Activated CD8-positive, alpha-beta memory T cell treated with anti-CD3 and anti-CD28 coated beads for 4 hours (primary cell): ENCODE measurements around the gene SLC1A5.
A peak's percentile ranks its signal among the peaks of the same experiment; 100 is the strongest.
"Not testable (repeated sequence)": the region's sequence is repeated elsewhere in the genome, so short reads cannot be mapped to it uniquely, and the experiment has no call there.

ENCODE experiments used
- DNase-seq, 2 donors: peaks; one replicate each; pipeline ENCODE4 v3.0.0-alpha.2; 2020; ENCODE audit warnings: low read depth in 2 of 2

The SLC1A5 gene

GRCh38 chr19:46788262-46788967 is at the start of gene SLC1A5:
Gene SLC1A5, minus strand, starts transcription at chr19:46788594. Its CDS starts 629 bp downstream, at chr19:46787965.
- peak; percentile 98 to 99 for DNase-seq

- no peak for DNase-seq
These were observed 49.8 kb upstream of the SLC1A5 start for GRCh38 chr19:46838160-46838559.

- DNase-seq = no peak
These were observed 46.6 kb upstream of the SLC1A5 start for GRCh38 chr19:46834984-46835383.

GRCh38 chr19:46834121-46834520 is 45.7 kb upstream of the SLC1A5 start:
- no peak for DNase-seq

GRCh38 chr19:46830864-46831263 is 42.5 kb upstream of the SLC1A5 start:
- no peak for DNase-seq

- DNase-seq = peak; percentile 23 to 53
These were observed 40.1 kb upstream of the SLC1A5 start for GRCh38 chr19:46828484-46828883.

GRCh38 chr19:46825731-46826055 is 37.3 kb upstream of the SLC1A5 start:
- DNase-seq = no peak

GRCh38 chr19:46824890-46825730 is 36.7 kb upstream of the SLC1A5 start:
- no peak for DNase-seq

- no peak for DNase-seq
These were observed 34.7 kb upstream of the SLC1A5 start for GRCh38 chr19:46823049-46823448.

GRCh38 chr19:46822410-46822787 is 34.0 kb upstream of the SLC1A5 start:
- not testable (repeated sequence) for DNase-seq

- peak; percentile 18 to 24 for DNase-seq
These were observed 33.4 kb upstream of the SLC1A5 start for GRCh38 chr19:46821512-46822409.

GRCh38 chr19:46818812-46819211 is 30.4 kb upstream of the SLC1A5 start:
- DNase-seq = no peak

GRCh38 chr19:46815833-46816627 is 27.6 kb upstream of the SLC1A5 start:
- DNase-seq = no peak

- DNase-seq = no peak
These were observed 25.5 kb upstream of the SLC1A5 start for GRCh38 chr19:46813839-46814358.

- DNase-seq = no peak
These were observed 24.8 kb upstream of the SLC1A5 start for GRCh38 chr19:46812977-46813838.

GRCh38 chr19:46809534-46810272 is 21.3 kb upstream of the SLC1A5 start:
- DNase-seq = no peak

GRCh38 chr19:46806656-46807055 is 18.3 kb upstream of the SLC1A5 start:
- DNase-seq = no peak

GRCh38 chr19:46804432-46804831 is 16.0 kb upstream of the SLC1A5 start:
- DNase-seq = not testable (repeated sequence)

GRCh38 chr19:46803555-46803954 is 15.2 kb upstream of the SLC1A5 start:
- no peak for DNase-seq
